Measurements from ENCODE around the gene HYDIN. TPM values are rescaled to one million over a fixed set of nuclear protein-coding genes. Genes with fewer than 3 reads are reported as not detected.

The HYDIN gene
- total RNA-seq, 1 donor from 2014 or later, result 2.6 TPM

DNA sequence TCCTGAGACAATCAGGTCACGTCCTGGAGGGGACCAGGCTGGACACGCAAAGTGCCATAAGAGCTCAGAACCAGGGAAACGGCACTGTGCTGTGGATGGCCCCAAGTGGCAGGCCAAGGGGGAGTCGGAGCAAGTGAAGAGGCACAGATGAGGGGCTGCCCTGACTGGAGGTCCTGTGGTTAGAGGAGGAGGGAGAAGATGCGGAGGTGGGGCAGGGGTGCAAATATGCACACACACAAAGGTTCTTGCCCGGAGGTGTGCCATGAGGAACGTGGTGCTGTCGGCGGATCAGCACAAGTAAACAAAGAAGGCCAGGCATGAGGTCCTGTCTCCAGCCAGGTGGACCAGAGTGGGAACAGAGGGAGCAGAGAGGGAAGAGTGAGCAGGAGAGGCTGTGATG, 453.0 kb downstream of the HYDIN start:
- DNase-seq (ENCODE audit: low spot score), result no peak
- intact Hi-C loops (cut with DNase I), result no loop called here

- intact Hi-C loops (cut with DNase I), result no loop called here
- DNase-seq (ENCODE audit: low spot score), result no peak
These were observed 455.1 kb downstream of the HYDIN start for GRCh38 chr16:70775399-70775798.

DNA sequence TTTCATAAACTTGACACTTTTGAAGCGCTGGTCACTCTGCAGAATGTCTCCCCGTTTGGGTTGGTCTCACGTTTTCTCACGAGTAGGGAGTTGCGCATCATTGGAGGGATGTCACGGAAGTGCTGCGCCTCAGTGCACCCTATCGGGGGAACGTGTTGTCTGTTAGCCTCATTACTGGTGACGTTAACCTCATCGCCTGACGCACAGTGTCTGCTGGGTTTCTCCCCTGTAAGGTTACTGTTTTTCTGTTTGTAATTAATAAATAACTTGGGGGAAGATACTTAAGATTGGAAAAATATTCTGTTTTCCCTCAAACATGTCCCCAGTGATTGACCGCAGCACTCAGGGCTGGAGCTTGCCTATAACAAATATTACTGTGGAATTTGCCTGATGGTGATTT, 456.3 kb downstream of the HYDIN start:
- DNase-seq (ENCODE audit: low spot score), result no peak
- intact Hi-C loops (cut with DNase I), result no loop called here

DNA sequence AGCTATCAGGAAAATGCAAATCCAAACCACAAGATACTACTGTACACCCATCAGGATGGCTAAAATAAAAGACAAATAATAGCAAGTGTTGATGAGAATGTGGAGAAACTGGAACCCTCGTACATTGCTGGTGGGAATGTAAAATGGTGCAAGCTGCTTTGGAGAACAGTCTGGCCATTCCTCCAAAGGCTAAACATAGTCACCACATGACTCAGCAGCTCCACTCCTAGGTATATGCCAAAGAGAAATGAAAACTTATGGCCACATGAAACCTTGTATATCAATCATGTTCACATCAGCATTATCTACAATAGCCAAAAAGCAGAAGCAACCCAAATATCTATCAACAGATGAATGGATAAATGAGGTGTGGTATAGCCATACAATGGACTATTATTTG, 458.0 kb downstream of the HYDIN start:
- intact Hi-C loops (cut with DNase I), result no loop called here

DNA sequence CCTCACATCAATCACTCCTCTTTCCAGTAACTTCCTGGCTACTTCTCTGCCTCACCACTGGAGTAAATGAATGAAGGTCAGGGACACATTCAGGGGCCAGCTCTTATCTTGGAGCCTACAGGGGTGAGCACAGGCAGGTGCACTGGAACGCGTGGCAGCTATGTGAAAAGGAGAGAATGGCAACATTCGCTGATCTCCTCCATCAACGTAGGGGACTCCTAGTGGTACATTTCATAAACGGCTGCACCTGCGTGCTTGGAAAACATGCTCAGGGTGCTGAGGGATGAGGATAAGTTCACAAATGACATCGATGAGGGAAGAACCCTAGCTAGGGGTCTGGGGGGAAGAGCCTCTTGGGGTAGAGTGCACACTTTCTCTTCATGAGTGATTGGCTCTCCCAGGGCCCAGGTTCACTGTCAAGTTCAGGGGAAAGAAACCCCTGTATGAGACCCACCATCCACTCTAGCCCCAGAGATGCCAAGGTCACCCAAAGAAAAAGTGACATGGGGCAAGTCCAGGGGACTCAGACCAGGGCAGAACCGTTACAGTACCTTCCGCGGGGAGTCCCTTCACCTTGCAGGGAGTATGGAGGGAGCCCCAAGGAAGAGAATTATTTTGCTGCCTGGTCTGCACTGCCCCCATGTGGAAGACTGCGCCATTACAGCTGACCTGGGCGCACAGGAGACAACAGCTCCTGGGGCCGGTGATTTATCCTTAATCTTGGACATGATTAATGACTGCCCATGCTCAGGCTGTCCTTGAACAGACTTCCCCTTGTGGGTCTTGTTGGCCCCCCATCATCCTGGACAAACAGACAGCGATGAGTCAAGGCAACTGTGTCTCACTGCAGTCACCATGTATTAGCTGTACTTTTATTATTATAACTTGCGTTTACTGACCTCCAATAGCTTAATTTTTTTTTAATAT, 459.6 kb downstream of the HYDIN start:
- no peak for DNase-seq (ENCODE audit: low spot score)
- intact Hi-C loops (cut with DNase I), result loop anchor here (2.0 kb wide), 1 partner anchor 90 kb away; no protein-coding TSS in a partner anchor

More for the DNA sequence above, 458.0 kb downstream of the HYDIN start:
- DNase-seq (ENCODE audit: low spot score), result no peak

DNA sequence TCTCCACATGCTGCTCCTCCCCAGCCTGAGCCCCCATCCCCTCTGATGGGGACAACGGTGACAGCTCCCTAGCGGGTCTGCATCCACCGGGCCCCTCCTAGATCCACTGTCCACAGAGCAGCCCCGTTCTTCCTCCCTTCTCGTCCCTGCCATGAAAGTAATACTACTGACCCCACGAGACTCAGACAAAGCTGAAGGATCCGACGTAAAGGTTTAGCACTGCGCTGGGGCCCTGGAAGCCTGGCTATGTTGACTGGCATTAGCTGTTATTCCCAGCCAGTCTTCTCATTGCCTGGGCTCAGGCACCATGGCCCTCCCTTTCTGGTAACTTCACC, 460.3 kb downstream of the HYDIN start:
- DNase-seq (ENCODE audit: low spot score), result no peak
- intact Hi-C loops (cut with DNase I), result loop anchor here (2.0 kb wide), 1 partner anchor 89 kb away; no protein-coding TSS in a partner anchor

DNA sequence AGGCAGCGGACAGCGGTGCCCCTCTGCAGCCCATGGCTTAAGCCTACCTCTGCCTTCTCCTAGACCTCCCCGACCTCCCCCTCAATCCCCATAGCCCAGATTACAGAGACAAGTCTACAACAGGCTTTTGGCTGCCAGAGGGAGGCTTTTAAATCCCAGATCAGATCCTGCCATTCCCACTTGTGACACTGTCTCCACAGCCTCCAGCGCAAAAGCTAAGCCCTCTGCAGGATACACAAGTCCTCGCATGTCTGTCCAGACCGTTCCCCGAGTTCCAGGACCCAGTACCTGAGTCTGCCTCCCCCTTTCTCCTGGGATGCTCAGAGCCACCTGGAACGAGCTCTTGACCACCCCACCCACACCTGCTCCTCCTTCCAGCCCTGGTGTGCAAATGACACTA, 460.8 kb downstream of the HYDIN start:
- DNase-seq (ENCODE audit: low spot score), result no peak
- intact Hi-C loops (cut with DNase I), result loop anchor here (2.0 kb wide), 1 partner anchor 89 kb away; no protein-coding TSS in a partner anchor

DNA sequence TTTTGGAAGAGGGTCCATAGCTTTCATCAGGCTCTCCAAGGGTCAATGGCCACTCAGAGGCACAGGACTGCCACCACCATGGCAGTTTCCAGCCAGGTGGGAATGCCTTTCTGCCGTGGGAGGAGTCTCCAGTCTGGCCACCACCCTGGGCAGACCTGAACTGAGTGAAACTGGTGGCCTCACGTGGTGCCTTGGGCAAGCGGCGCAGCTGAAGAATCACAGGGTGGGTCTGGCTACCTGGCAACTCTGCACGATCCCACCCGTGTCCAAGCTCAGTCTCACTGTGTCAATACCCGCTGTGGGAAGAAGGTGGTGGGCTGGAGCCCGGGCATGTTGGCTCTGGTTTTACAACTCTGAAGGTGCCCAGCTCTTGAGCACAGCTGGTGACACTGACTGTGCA, 461.4 kb downstream of the HYDIN start:
- intact Hi-C loops (cut with DNase I), result no loop called here
- no peak for DNase-seq (ENCODE audit: low spot score)

- intact Hi-C loops (cut with DNase I), result no loop called here
- no peak for DNase-seq (ENCODE audit: low spot score)
These were observed 462.3 kb downstream of the HYDIN start for GRCh38 chr16:70768203-70768580.

DNA sequence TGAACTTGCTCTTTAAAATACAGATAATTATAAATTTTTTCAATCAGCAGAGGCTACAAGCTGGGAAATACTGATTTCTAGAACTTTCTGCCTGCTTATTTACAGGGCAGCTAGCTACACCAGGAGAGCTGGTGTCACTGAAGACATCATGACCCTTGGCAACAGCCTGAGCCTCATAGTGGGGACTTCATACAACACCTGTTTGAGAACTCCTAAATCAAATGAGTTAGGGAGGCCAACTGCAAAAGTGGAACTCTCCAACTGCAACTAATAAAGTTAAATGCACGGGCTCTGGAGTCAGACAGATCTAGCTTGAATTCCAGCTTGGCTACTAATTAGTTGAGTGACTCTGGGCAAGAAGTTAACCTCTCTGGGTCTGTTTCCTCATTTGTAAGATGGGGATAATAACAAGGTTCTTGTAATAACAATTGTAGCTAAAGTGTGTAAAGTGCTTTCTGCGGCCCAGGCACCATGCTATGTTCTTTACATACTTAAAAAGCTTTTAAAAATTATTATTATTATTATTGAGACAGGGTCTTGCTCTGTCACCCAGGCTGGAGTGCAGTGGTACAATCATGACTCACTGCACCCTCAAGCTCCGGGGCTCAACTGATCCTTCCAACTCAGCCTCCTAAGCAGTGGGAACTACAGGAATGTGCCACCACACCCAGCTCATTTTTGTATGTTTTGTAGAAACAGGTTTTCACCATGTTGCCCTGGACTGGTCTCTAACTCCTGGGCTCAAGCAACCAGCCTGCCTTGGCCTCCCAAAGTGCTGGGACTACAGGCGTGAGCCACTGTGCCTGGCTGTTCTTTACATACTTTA, 462.9 kb downstream of the HYDIN start:
- no peak for DNase-seq (ENCODE audit: low spot score)
- intact Hi-C loops (cut with DNase I), result no loop called here

DNA sequence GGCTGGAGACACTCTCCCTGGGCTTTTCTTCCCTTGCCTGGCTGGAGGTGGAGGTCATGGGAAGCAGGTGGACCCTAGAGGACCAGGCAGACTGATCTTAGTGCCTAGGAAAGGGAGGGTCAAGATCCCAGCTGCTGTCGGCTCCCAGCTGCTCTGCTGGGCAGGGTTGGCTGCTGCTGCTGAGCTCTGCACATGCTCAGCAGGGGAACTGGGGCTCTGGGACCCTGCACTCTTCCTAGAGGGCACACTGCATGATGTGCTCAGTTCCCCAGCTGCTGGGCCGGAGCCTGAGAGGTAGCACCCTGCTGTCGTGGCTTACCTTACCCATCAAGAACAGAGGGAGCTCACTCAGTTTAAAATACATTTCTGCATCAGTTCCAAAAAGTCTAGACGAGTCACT, 463.9 kb downstream of the HYDIN start:
- intact Hi-C loops (cut with DNase I), result no loop called here
- no peak for DNase-seq (ENCODE audit: low spot score)

- intact Hi-C loops (cut with DNase I), result no loop called here
- DNase-seq (ENCODE audit: low spot score), result no peak
These were observed 464.3 kb downstream of the HYDIN start for GRCh38 chr16:70766176-70766575.

- intact Hi-C loops (cut with DNase I), result no loop called here
- DNase-seq (ENCODE audit: low spot score), result no peak
These were observed 465.0 kb downstream of the HYDIN start for GRCh38 chr16:70765491-70765890.

- intact Hi-C loops (cut with DNase I), result no loop called here
These were observed 465.9 kb downstream of the HYDIN start for GRCh38 chr16:70764632-70765031.

DNA sequence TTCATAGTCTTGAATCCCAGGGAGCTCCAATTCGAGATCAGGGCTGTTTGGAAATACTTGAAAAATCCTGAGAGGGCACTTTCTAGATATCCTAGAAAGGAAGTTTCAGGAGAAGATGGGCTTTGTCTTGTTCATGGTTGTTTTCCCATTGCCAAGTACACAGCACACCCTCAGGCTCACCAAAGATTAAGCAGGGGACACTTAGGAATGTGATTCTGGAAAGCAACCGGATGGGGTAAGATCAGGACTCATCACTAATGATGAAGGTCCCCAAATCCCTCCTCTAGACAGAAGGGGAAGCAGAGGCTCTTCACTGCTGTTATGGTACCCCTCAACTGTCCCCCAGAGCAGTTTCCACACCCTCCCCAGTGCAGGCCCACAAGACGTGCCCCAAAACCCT, 470.3 kb downstream of the HYDIN start:
- intact Hi-C loops (cut with DNase I), result no loop called here

More at GRCh38 chr16:70764632-70765031, 465.9 kb downstream of the HYDIN start:
- no peak for DNase-seq (ENCODE audit: low spot score)

GRCh38 chr16:70759666-70760065, 470.9 kb downstream of the HYDIN start:
- intact Hi-C loops (cut with DNase I), result no loop called here
- no peak for DNase-seq (ENCODE audit: low spot score)

More for the DNA sequence above, 470.3 kb downstream of the HYDIN start:
- no peak for DNase-seq (ENCODE audit: low spot score)

DNA sequence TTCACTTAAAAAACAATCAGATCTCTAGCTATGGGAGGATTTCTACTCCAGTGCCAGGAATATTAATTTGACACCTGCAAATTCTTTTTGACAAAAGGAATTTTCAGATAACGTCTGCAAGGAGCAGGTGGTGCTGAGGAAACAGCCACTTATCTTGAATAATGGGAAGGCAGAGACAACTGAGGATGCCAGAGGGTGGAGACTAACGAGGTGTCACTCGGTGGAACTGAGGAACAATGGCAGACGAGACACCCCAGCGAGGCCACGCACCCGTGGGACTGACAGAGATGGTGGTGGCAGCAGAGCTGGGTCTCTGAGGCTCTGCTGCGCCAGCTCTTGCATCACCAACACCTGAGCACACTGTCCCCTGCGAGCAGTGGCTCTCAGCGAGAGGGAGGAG, 471.7 kb downstream of the HYDIN start:
- intact Hi-C loops (cut with DNase I), result no loop called here
- DNase-seq (ENCODE audit: low spot score), result no peak

Measured in cardiac septum (tissue), 1 donor.